ENCODE results near the gene FAM241B. TPM values are rescaled to one million over a fixed set of nuclear protein-coding genes. Genes with fewer than 3 reads are reported as not detected.
A peak's percentile ranks its signal among the peaks of the same experiment; 100 is the strongest.

The FAM241B gene
- total and polyA plus RNA-seq, 5 donors from 2014 or later: 9.7 to 21.2 (median 17.3) TPM

DNA sequence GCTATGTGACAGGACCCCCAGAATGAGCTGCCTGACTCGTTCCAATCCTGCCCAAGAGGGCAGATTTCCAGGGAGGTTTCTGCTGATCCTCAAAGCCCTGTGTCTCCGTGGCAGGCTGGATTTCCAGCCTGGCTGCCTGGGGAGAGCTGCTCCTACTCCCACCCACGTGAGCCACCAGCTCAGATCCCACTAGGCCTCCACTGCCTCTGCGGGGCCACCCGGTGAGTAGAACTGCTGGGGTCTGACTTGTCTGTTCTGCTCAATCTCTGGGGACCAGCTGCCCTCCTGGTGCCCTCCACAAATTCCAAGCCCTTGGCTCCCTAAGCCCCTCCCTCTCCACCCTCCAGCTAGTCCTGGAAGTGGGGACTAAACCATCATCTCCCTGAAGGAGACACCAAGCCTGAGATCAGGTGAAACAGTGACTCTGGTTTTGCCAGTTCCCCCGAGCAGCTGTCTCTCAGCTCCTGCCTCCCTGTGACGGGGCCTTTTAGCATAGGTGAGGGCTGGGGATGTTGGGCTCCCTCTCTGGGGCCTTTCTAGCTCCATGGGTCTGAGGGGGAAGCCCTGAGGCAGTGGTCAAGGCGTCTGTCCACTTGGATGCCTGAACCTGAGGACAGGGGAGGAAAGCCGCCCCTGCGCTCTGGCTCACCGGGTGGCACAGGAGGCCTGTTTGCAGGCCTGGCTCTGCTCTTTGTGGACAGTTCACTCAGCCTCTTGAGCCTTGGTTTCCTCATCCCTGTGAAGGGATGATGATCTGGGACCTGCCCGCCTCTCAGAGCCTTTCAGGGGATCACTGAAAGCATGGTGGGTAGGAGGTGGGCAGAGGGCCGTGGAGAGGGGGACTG is 5.6 kb downstream of the FAM241B start:
- no peak overlapping the region for H3K27ac Mint-ChIP-seq
- no peaks in the 10 kb centered on the region for H3K9me3 ChIP-seq (ENCODE audit: control insufficient read depth in 2 of 2, low read length in 2 of 2)
- no peak overlapping the region for H3K27ac ChIP-seq (ENCODE audit: insufficient read depth, low read length, poor library complexity, severe bottlenecking)
- peaks cover 8% of the 10 kb centered on the region for H3K4me1 ChIP-seq (ENCODE audit: control insufficient read depth, insufficient read depth, low read length, poor library complexity, severe bottlenecking)
- DNase-seq: no peak
- H3K27me3 Mint-ChIP-seq: peaks cover 5% of the 10 kb centered on the region
- H3K4me3 Mint-ChIP-seq: no peak overlapping the region
- H3K9me3 Mint-ChIP-seq: peaks cover 0 to 2% (median 0%) of the 10 kb centered on the region in 7 donors
- no peak overlapping the region for H3K4me3 ChIP-seq (ENCODE audit: low read depth, low read length)
- no peaks in the 10 kb centered on the region for H3K36me3 ChIP-seq (ENCODE audit: control insufficient read depth, insufficient read depth, low read length)
- ATAC-seq (ENCODE audit: low read depth in 2 of 2): no peak
- no peaks in the 10 kb centered on the region for H3K27me3 ChIP-seq (ENCODE audit: control insufficient read depth, insufficient read depth, low read length)
- peaks cover 12% of the 10 kb centered on the region for H3K36me3 Mint-ChIP-seq
- peaks cover 0 to 18% (median 9%) of the 10 kb centered on the region in 4 donors for H3K4me1 Mint-ChIP-seq

DNA sequence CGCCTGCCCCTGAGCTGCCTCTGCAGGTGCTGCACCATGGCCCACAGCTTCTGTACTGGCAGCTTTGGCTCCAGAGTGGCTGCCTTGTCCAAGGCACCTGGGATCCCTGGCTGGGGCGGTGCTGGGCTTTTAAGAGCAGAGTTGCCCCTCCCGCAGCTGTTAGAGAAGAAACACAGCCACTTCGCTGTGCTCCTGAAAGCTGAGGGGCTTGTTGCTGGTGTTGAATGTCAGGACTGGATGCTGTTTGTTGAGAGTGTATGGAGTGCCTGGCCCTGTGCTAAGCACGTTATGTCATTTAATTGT is 6.2 kb downstream of the FAM241B start:
- Mint-ChIP-seq H3K27me3 (peaks cover 5% of the 10 kb centered on the region), H3K4me3 (no peak overlapping the region), H3K27ac (no peak overlapping the region), H3K36me3 (peaks cover 12% of the 10 kb centered on the region), H3K9me3 (peaks cover 0 to 2% (median 0%) of the 10 kb centered on the region in 7 donors), H3K4me1 (peaks cover 0 to 13% (median 7%) of the 10 kb centered on the region in 4 donors)
- Histone ChIP-seq H3K27me3 (ENCODE audit: control insufficient read depth, insufficient read depth, low read length) (no peaks in the 10 kb centered on the region), H3K4me3 (ENCODE audit: low read depth, low read length) (no peak overlapping the region), H3K36me3 (ENCODE audit: control insufficient read depth, insufficient read depth, low read length) (no peaks in the 10 kb centered on the region), H3K4me1 (ENCODE audit: control insufficient read depth, insufficient read depth, low read length, poor library complexity, severe bottlenecking) (peaks cover 2% of the 10 kb centered on the region), H3K27ac (ENCODE audit: insufficient read depth, low read length, poor library complexity, severe bottlenecking) (no peak overlapping the region), H3K9me3 (ENCODE audit: control insufficient read depth in 2 of 2, low read length in 2 of 2) (no peaks in the 10 kb centered on the region)
- DNase-seq (no peak), ATAC-seq (ENCODE audit: low read depth in 2 of 2) (no peak)

DNA sequence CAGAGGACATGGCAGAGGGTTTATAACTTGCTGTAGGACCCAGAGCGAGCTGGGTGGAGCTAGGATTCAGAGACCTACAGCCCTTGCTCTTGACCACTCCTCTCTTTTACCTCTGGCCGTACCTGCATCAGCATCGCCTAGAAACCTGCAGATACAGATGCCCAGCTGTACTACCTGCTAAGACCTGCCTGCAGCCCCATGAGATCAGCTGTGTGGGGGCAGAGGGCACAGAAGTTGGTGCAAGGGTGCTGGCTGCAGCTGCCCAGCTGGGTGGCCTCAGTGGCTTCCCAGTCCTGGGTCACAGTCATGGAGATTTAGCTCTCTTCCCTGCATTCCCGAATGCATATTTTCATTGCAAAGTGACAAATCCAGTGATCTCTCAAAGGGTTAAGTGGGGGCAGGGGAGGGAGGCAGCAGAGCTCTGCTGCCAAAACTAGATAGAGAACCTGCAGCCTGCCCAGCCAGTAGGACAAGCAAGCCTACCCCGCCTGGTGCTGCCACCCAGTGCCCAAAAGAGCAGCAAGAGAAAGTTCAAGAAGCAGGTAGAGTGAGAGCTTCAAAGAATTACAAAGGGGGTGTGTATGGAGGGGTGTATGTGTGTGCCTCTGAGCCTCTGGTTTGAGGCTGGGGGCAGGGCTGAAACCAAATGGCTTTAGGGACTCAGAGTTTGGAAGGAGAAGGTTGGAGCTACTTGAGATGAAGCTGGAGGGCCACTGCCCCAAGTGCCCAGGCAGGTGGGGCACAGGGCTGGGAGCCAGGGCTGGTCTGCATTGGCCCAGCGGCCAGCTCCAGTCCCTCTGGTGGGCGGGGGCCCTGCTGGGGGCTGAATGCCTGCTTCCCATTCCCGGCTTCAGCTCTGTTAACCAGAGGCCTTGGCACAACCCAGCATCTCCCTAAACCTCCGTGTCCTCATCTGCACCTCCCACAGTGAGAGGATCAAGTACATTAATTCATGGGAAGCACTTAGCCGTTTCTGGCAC is 6.9 kb downstream of the FAM241B start:
- peak; percentile 33 to 37 for ATAC-seq (ENCODE audit: low read depth in 2 of 2)

GRCh38 chr10:69638642-69639041 is 8.6 kb downstream of the FAM241B start:
- Mint-ChIP-seq H3K4me3 (no peak overlapping the region), H3K9me3 (no peaks in the 10 kb centered on the region), H3K4me1 (peaks cover 0 to 2% (median 0%) of the 10 kb centered on the region in 4 donors), H3K27ac (no peak overlapping the region), H3K27me3 (peaks cover 5% of the 10 kb centered on the region), H3K36me3 (peaks cover 3% of the 10 kb centered on the region)
- Histone ChIP-seq H3K9me3 (ENCODE audit: control insufficient read depth in 2 of 2, low read length in 2 of 2) (no peaks in the 10 kb centered on the region), H3K4me1 (ENCODE audit: control insufficient read depth, insufficient read depth, low read length, poor library complexity, severe bottlenecking) (no peaks in the 10 kb centered on the region), H3K27ac (ENCODE audit: insufficient read depth, low read length, poor library complexity, severe bottlenecking) (no peak overlapping the region), H3K36me3 (ENCODE audit: control insufficient read depth, insufficient read depth, low read length) (no peaks in the 10 kb centered on the region), H3K4me3 (ENCODE audit: low read depth, low read length) (no peak overlapping the region), H3K27me3 (ENCODE audit: control insufficient read depth, insufficient read depth, low read length) (no peaks in the 10 kb centered on the region)
- DNase-seq (no peak), ATAC-seq (ENCODE audit: low read depth in 2 of 2) (no peak)

More for the DNA sequence above, 6.9 kb downstream of the FAM241B start:
- DNase-seq: peak in 2 of 3 donors; percentile 32 to 51
- Histone ChIP-seq H3K9me3 (ENCODE audit: control insufficient read depth in 2 of 2, low read length in 2 of 2) (no peaks in the 10 kb centered on the region), H3K27me3 (ENCODE audit: control insufficient read depth, insufficient read depth, low read length) (no peaks in the 10 kb centered on the region), H3K27ac (ENCODE audit: insufficient read depth, low read length, poor library complexity, severe bottlenecking) (no peak overlapping the region), H3K36me3 (ENCODE audit: control insufficient read depth, insufficient read depth, low read length) (no peaks in the 10 kb centered on the region), H3K4me1 (ENCODE audit: control insufficient read depth, insufficient read depth, low read length, poor library complexity, severe bottlenecking) (no peaks in the 10 kb centered on the region), H3K4me3 (ENCODE audit: low read depth, low read length) (no peak overlapping the region)
- Mint-ChIP-seq H3K4me1 (peaks cover 0 to 6% (median under 1%) of the 10 kb centered on the region in 4 donors), H3K27ac (peak overlapping the region in 1 of 3 donors; percentile 76), H3K36me3 (peaks cover 12% of the 10 kb centered on the region), H3K9me3 (peaks cover 0 to 2% (median 0%) of the 10 kb centered on the region in 7 donors), H3K27me3 (peaks cover 5% of the 10 kb centered on the region), H3K4me3 (peak overlapping the region in 1 of 4 donors; percentile 39)

DNA sequence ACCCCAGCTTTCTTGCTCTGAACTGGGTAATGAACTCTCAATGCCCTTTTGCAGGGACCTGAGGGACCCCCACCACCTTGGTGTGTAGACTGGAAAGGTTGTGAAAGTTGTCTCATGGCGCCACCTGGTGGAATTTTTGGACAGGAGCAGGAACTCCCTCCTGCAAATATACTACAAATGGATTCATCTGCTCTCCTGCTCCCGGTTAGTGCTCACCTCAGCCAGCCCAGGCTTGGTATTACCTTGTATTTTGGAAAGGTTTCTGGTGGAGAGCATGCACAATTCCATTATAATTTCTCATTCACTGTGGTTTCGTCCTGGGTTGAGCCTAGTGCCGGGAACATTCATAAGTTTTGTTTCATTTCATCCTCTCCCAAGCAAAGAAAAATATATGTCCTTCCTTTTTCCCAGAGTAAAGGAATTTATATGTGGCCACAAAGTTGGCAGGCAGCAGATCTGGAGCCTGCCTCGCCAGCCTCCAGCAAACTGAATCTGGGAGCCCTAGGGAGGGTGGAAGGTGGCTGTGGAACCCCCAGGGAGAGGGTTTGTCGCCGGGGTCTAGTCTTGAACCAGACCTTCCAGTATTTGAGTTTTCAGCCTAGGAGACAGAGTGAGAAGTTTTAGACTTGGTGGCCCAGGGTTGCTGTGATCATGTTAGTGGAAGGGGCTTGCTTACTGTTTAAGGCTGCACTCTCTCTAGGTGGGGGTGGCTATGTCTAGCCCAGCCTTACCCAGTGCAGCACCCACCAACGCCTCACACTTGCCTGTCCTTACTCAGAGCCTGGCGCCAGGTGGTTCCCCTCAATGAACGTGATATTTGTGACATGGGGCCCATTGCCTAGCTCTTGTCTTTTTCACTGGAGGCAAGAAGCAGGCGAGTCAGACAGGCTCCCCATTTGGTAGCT is 9.5 kb downstream of the FAM241B start:
- Mint-ChIP-seq H3K36me3 (peaks cover 2% of the 10 kb centered on the region), H3K4me1 (peaks cover 0 to 2% (median 0%) of the 10 kb centered on the region in 4 donors), H3K9me3 (no peaks in the 10 kb centered on the region), H3K4me3 (peak overlapping the region in 1 of 4 donors; percentile 55), H3K27ac (no peak overlapping the region), H3K27me3 (peaks cover 5% of the 10 kb centered on the region)
- Histone ChIP-seq H3K36me3 (ENCODE audit: control insufficient read depth, insufficient read depth, low read length) (no peaks in the 10 kb centered on the region), H3K27ac (ENCODE audit: insufficient read depth, low read length, poor library complexity, severe bottlenecking) (no peak overlapping the region), H3K4me1 (ENCODE audit: control insufficient read depth, insufficient read depth, low read length, poor library complexity, severe bottlenecking) (no peaks in the 10 kb centered on the region), H3K27me3 (ENCODE audit: control insufficient read depth, insufficient read depth, low read length) (no peaks in the 10 kb centered on the region), H3K4me3 (ENCODE audit: low read depth, low read length) (no peak overlapping the region), H3K9me3 (ENCODE audit: control insufficient read depth in 2 of 2, low read length in 2 of 2) (no peaks in the 10 kb centered on the region)
- ATAC-seq (ENCODE audit: low read depth in 2 of 2) (peak in 1 of 2 donors; percentile 50), DNase-seq (peak; percentile 57 to 79 (median 70))

- peaks cover 5% of the 10 kb centered on the region for H3K27me3 Mint-ChIP-seq
Measured at GRCh38 chr10:69640196-69640980, 10.3 kb downstream of the FAM241B start.

More at GRCh38 chr10:69640196-69640980, 10.3 kb downstream of the FAM241B start:
- no peak overlapping the region for H3K4me3 ChIP-seq (ENCODE audit: low read depth, low read length)
- no peaks in the 10 kb centered on the region for H3K27me3 ChIP-seq (ENCODE audit: control insufficient read depth, insufficient read depth, low read length)
- no peak overlapping the region for H3K27ac Mint-ChIP-seq
- no peaks in the 10 kb centered on the region for H3K36me3 ChIP-seq (ENCODE audit: control insufficient read depth, insufficient read depth, low read length)
- H3K27ac ChIP-seq (ENCODE audit: insufficient read depth, low read length, poor library complexity, severe bottlenecking): no peak overlapping the region
- DNase-seq (no peak), ATAC-seq (ENCODE audit: low read depth in 2 of 2) (no peak)
- H3K4me1 ChIP-seq (ENCODE audit: control insufficient read depth, insufficient read depth, low read length, poor library complexity, severe bottlenecking): no peaks in the 10 kb centered on the region
- H3K4me3 Mint-ChIP-seq: no peak overlapping the region
- H3K36me3 Mint-ChIP-seq: no peaks in the 10 kb centered on the region
- no peaks in the 10 kb centered on the region for H3K9me3 Mint-ChIP-seq
- peaks cover 0 to 2% (median 0%) of the 10 kb centered on the region in 4 donors for H3K4me1 Mint-ChIP-seq
- H3K9me3 ChIP-seq (ENCODE audit: control insufficient read depth in 2 of 2, low read length in 2 of 2): no peaks in the 10 kb centered on the region
